Measurements from ENCODE around the gene C10orf71.

DNA sequence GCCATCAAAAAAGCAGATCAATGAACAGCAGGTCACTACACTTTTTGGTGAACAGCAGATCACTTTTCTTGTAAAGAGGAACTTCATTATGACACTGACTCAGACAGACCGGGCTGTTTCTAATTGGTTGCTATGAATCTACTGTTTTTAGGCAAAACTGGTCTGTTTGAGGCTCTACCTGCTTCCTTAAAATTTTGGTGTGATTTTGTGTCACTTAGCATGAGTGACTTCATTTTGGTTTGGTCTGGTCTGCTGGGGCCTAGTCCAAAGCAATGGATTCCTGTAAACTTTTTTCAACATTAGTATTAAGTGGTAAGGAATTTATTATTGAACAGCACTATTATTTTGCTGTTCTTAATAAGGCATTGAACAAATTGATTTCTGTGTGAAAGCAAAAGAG is 41.8 kb upstream of the C10orf71 start:
- TF ChIP-seq FOXJ3 (CRISPR knock-in tag; IDR thresholded peaks at IDR 0.05) (no peak), POLR2AphosphoS5 (IDR thresholded peaks at IDR 0.05; ENCODE audit: low read depth, low read length) (no peak), GATA2 (CRISPR knock-in tag; IDR thresholded peaks at IDR 0.05) (no peak), CHD2 (IDR thresholded peaks at IDR 0.05; ENCODE audit: low read length, partially characterized antibody) (no peak), TCF12 (IDR thresholded peaks at IDR 0.05) (no peak), MXI1 (IDR thresholded peaks at IDR 0.05; ENCODE audit: low read depth, low read length) (no peak), EZH2phosphoT487 (IDR thresholded peaks at IDR 0.05; ENCODE audit: borderline replicate concordance, low read depth) (no peak)
- TF ChIP-seq, protein P1, sequence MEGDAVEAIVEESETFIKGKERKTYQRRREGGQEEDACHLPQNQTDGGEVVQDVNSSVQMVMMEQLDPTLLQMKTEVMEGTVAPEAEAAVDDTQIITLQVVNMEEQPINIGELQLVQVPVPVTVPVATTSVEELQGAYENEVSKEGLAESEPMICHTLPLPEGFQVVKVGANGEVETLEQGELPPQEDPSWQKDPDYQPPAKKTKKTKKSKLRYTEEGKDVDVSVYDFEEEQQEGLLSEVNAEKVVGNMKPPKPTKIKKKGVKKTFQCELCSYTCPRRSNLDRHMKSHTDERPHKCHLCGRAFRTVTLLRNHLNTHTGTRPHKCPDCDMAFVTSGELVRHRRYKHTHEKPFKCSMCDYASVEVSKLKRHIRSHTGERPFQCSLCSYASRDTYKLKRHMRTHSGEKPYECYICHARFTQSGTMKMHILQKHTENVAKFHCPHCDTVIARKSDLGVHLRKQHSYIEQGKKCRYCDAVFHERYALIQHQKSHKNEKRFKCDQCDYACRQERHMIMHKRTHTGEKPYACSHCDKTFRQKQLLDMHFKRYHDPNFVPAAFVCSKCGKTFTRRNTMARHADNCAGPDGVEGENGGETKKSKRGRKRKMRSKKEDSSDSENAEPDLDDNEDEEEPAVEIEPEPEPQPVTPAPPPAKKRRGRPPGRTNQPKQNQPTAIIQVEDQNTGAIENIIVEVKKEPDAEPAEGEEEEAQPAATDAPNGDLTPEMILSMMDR (IDR thresholded peaks at IDR 0.05): no peak
- TF ChIP-seq, protein P2, sequence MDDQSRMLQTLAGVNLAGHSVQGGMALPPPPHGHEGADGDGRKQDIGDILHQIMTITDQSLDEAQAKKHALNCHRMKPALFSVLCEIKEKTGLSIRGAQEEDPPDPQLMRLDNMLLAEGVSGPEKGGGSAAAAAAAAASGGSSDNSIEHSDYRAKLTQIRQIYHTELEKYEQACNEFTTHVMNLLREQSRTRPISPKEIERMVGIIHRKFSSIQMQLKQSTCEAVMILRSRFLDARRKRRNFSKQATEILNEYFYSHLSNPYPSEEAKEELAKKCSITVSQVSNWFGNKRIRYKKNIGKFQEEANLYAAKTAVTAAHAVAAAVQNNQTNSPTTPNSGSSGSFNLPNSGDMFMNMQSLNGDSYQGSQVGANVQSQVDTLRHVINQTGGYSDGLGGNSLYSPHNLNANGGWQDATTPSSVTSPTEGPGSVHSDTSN (IDR thresholded peaks at IDR 0.05): no peak
- TF ChIP-seq, protein P3, sequence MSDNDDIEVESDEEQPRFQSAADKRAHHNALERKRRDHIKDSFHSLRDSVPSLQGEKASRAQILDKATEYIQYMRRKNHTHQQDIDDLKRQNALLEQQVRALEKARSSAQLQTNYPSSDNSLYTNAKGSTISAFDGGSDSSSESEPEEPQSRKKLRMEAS (IDR thresholded peaks at IDR 0.05; ENCODE audit: low read depth): no peak

Data from SK-N-SH (cell line).